NCI-H446 treated with DMSO at 0.1 percent for 48 hours (cell line): ENCODE results near the gene TXNDC16.

Source experiments
- DNase-seq: peaks from one replicate; lab custom pipeline; 2025; lab: John Stamatoyannopoulos, UW

The TXNDC16 gene

DNA sequence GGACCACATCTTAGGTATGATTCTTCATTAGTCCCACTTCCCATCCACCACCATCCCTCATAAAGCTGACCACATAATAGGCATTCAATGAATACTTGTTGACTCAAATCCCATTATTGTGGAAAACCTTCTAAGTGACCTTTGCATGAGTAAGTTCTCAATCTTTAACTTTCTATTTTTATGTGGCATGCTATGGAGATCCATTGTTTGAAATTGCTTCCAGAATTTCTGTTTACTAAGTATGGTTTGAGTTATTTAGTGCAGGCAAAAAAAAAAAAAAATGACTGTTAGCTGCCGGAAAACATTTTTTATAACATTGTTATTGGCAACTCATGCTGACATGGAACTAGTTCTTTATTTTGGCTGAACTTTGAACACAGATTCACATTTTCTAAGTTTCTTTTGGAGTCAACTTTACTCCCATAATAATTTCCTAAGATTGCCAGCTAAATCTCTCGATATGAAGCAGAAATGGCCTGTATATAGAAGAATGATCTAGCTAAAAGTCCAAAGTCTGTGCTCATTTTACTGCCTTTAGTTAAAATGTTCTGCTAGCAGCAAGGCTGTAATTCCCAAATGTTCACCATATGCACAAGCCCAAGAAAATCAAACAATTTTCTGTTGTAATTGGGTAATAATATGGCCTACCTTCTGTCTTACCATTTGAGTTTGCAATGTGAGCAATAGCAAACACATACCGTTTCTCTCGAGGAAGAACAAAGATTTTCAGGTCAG lies 160.3 kb downstream of the TXNDC16 start:
- no peak for DNase-seq
